Measurements from ENCODE around the gene HSPBP1. TPM values are rescaled to one million over a fixed set of nuclear protein-coding genes. Genes with fewer than 3 reads are reported as not detected.

Gene HSPBP1
- polyA plus RNA-seq, 1 donor from 2014 or later: 61.1 TPM

DNA sequence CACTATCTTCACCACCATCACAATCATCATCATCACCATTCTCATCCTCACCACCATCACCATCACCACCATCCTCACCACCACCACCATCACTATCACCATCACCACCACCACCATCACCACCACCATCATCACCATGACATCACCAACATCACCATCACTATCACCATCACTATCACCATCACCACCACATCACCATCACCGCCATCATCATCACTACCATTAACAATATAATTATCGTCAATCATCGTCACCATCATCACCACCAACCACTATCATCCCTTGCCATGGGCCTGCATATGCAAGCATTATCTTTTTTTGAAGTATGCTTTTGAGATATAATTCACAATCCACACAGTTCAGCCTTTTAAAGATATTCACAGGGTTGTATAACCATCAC lies 13.5 kb downstream of the HSPBP1 start:
- no peak overlapping the region for H3K27ac ChIP-seq (ENCODE audit: low read length)
- no peaks in the 10 kb centered on the region for H3K27me3 ChIP-seq (ENCODE audit: insufficient read depth, low read depth, low read length)
- H3F3A ChIP-seq (ENCODE audit: insufficient read depth, low read length, poor library complexity, severe bottlenecking): no peaks in the 10 kb centered on the region
- no peak overlapping the region for H3K4me2 ChIP-seq (ENCODE audit: low read length)
- no peaks in the 10 kb centered on the region for H3K9me3 ChIP-seq (ENCODE audit: low read length)
- H3K9me2 ChIP-seq (ENCODE audit: insufficient read depth, low read length): no peaks in the 10 kb centered on the region
- H3K36me3 ChIP-seq (ENCODE audit: insufficient read depth, low read length): no peaks in the 10 kb centered on the region
- no peaks in the 10 kb centered on the region for H3K79me2 ChIP-seq (replicated peaks; ENCODE audit: insufficient read depth, low read length)
- H3K9ac ChIP-seq (ENCODE audit: low read length): no peak overlapping the region
- H4K20me1 ChIP-seq (ENCODE audit: insufficient read depth): no peaks in the 10 kb centered on the region
- TF ChIP-seq RAD21 (conservative IDR thresholded peaks at IDR 0.05) (no peak), EZH2 (IDR thresholded peaks at IDR 0.05; ENCODE audit: borderline replicate concordance, insufficient read depth, low read length, poor library complexity, severe bottlenecking) (no peak), EP300 (conservative IDR thresholded peaks at IDR 0.05; ENCODE audit: poor library complexity, severe bottlenecking) (no peak), MXI1 (conservative IDR thresholded peaks at IDR 0.05; ENCODE audit: poor library complexity, severe bottlenecking) (no peak), POLR2AphosphoS5 (IDR thresholded peaks at IDR 0.05) (no peak)
- TF ChIP-seq, protein P1, sequence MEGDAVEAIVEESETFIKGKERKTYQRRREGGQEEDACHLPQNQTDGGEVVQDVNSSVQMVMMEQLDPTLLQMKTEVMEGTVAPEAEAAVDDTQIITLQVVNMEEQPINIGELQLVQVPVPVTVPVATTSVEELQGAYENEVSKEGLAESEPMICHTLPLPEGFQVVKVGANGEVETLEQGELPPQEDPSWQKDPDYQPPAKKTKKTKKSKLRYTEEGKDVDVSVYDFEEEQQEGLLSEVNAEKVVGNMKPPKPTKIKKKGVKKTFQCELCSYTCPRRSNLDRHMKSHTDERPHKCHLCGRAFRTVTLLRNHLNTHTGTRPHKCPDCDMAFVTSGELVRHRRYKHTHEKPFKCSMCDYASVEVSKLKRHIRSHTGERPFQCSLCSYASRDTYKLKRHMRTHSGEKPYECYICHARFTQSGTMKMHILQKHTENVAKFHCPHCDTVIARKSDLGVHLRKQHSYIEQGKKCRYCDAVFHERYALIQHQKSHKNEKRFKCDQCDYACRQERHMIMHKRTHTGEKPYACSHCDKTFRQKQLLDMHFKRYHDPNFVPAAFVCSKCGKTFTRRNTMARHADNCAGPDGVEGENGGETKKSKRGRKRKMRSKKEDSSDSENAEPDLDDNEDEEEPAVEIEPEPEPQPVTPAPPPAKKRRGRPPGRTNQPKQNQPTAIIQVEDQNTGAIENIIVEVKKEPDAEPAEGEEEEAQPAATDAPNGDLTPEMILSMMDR (IDR thresholded peaks at IDR 0.05; ENCODE audit: poor library complexity, severe bottlenecking): no peak
- H3K4me3 ChIP-seq (ENCODE audit: low read length): no peak overlapping the region
- H2AFZ ChIP-seq (ENCODE audit: low read depth, low read length): no peak overlapping the region

- H3K27me3 ChIP-seq (ENCODE audit: insufficient read depth, low read depth, low read length): no peaks in the 10 kb centered on the region
- no peak overlapping the region for H3K4me3 ChIP-seq (ENCODE audit: low read length)
- no peaks in the 10 kb centered on the region for H3F3A ChIP-seq (ENCODE audit: insufficient read depth, low read length, poor library complexity, severe bottlenecking)
- TF ChIP-seq, protein P2, sequence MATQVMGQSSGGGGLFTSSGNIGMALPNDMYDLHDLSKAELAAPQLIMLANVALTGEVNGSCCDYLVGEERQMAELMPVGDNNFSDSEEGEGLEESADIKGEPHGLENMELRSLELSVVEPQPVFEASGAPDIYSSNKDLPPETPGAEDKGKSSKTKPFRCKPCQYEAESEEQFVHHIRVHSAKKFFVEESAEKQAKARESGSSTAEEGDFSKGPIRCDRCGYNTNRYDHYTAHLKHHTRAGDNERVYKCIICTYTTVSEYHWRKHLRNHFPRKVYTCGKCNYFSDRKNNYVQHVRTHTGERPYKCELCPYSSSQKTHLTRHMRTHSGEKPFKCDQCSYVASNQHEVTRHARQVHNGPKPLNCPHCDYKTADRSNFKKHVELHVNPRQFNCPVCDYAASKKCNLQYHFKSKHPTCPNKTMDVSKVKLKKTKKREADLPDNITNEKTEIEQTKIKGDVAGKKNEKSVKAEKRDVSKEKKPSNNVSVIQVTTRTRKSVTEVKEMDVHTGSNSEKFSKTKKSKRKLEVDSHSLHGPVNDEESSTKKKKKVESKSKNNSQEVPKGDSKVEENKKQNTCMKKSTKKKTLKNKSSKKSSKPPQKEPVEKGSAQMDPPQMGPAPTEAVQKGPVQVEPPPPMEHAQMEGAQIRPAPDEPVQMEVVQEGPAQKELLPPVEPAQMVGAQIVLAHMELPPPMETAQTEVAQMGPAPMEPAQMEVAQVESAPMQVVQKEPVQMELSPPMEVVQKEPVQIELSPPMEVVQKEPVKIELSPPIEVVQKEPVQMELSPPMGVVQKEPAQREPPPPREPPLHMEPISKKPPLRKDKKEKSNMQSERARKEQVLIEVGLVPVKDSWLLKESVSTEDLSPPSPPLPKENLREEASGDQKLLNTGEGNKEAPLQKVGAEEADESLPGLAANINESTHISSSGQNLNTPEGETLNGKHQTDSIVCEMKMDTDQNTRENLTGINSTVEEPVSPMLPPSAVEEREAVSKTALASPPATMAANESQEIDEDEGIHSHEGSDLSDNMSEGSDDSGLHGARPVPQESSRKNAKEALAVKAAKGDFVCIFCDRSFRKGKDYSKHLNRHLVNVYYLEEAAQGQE (IDR thresholded peaks at IDR 0.05; ENCODE audit: borderline replicate concordance): no peak
- TF ChIP-seq SMC3 (conservative IDR thresholded peaks at IDR 0.05; ENCODE audit: poor library complexity): no peak
- TF ChIP-seq, protein P1 (IDR thresholded peaks at IDR 0.05; ENCODE audit: poor library complexity, severe bottlenecking): no peak
- TF ChIP-seq POLR2AphosphoS5 (IDR thresholded peaks at IDR 0.05): no peak
- no peak for TF ChIP-seq MXI1 (conservative IDR thresholded peaks at IDR 0.05; ENCODE audit: poor library complexity, severe bottlenecking)
- no peak for TF ChIP-seq EZH2 (IDR thresholded peaks at IDR 0.05; ENCODE audit: borderline replicate concordance, insufficient read depth, low read length, poor library complexity, severe bottlenecking)
- no peak for TF ChIP-seq TAF1 (IDR thresholded peaks at IDR 0.05; ENCODE audit: low read depth)
- TF ChIP-seq RAD21 (conservative IDR thresholded peaks at IDR 0.05): no peak
- no peak for TF ChIP-seq EP300 (conservative IDR thresholded peaks at IDR 0.05; ENCODE audit: poor library complexity, severe bottlenecking)
- H2AFZ ChIP-seq (ENCODE audit: low read depth, low read length): no peak overlapping the region
- no peak overlapping the region for H3K4me2 ChIP-seq (ENCODE audit: low read length)
- no peak overlapping the region for H3K9ac ChIP-seq (ENCODE audit: low read length)
- no peak overlapping the region for H3K27ac ChIP-seq (ENCODE audit: low read length)
- no peaks in the 10 kb centered on the region for H3K9me2 ChIP-seq (ENCODE audit: insufficient read depth, low read length)
- no peaks in the 10 kb centered on the region for H3K36me3 ChIP-seq (ENCODE audit: insufficient read depth, low read length)
- no peaks in the 10 kb centered on the region for H3K79me2 ChIP-seq (replicated peaks; ENCODE audit: insufficient read depth, low read length)
- H4K20me1 ChIP-seq (ENCODE audit: insufficient read depth): no peaks in the 10 kb centered on the region
- no peaks in the 10 kb centered on the region for H3K9me3 ChIP-seq (ENCODE audit: low read length)
Measured at GRCh38 chr19:55265723-55266386, 14.1 kb downstream of the HSPBP1 start.

Data from neural cell (in vitro differentiated cells).